ENCODE data around the gene INPP5A.

INPP5A gene

GRCh38 chr10:132650611-132651250, 113.1 kb downstream of the INPP5A start:
- DNase-seq: no peak

GRCh38 chr10:132651511-132652029, 114.0 kb downstream of the INPP5A start:
- DNase-seq: no peak

- no peak for DNase-seq
Measured at GRCh38 chr10:132652446-132652845, 114.9 kb downstream of the INPP5A start.

- no peak for DNase-seq
Measured at GRCh38 chr10:132652936-132653590, 115.5 kb downstream of the INPP5A start.

- no peak for DNase-seq
Measured at GRCh38 chr10:132653721-132654120, 116.1 kb downstream of the INPP5A start.

GRCh38 chr10:132654121-132654571, 116.6 kb downstream of the INPP5A start:
- DNase-seq: no peak

GRCh38 chr10:132654708-132655661, 117.4 kb downstream of the INPP5A start:
- peak; percentile 11 for DNase-seq

GRCh38 chr10:132655735-132656134, 118.1 kb downstream of the INPP5A start:
- DNase-seq: no peak

GRCh38 chr10:132656283-132657126, 118.9 kb downstream of the INPP5A start:
- DNase-seq: no peak

- DNase-seq: no peak
Measured at GRCh38 chr10:132657127-132657706, 119.6 kb downstream of the INPP5A start.

GRCh38 chr10:132657748-132658147, 120.2 kb downstream of the INPP5A start:
- DNase-seq: no peak

GRCh38 chr10:132658546-132659205, 121.1 kb downstream of the INPP5A start:
- no peak for DNase-seq

- DNase-seq: no peak
Measured at GRCh38 chr10:132659206-132660091, 121.9 kb downstream of the INPP5A start.

- no peak for DNase-seq
Measured at GRCh38 chr10:132660385-132660784, 122.8 kb downstream of the INPP5A start.

GRCh38 chr10:132662186-132662920, 124.8 kb downstream of the INPP5A start:
- DNase-seq: no peak

GRCh38 chr10:132663666-132664365, 126.2 kb downstream of the INPP5A start:
- DNase-seq: no peak

- DNase-seq: no peak
Measured at GRCh38 chr10:132664407-132664806, 126.8 kb downstream of the INPP5A start.

GRCh38 chr10:132664883-132665282, 127.3 kb downstream of the INPP5A start:
- no peak for DNase-seq
